RWPE2 (cell line): Measurements from ENCODE around the gene DIS3.
"Not testable (repeated sequence)": the region's sequence is repeated elsewhere in the genome, so short reads cannot be mapped to it uniquely, and the experiment has no call there.

Experiments
- ATAC-seq: fragments of 200-7000 bp; cut with Tn5 transposase; 3 replicates; pipeline ENCODE4 v1.9.1; 2021; ENCODE audit warnings: low read depth
- DNase-seq: peaks from one replicate; pipeline ENCODE4 v3.0.0-alpha.2; 2020; ENCODE audit warnings: low spot score
- H3K27ac ChIP-seq: fragments of 450-650 bp; 2 replicates; pipeline ENCODE4 v1.5.1; 2017; ENCODE audit warnings: mild to moderate bottlenecking; ENCODE audit not compliant: poor library complexity, severe bottlenecking
- H3K27me3 ChIP-seq: fragments of 250-450 bp; sonication (Bioruptor Pico); 2 replicates; pipeline ENCODE4 v1.5.1; 2021; ENCODE audit warnings: mild to moderate bottlenecking, moderate library complexity; ENCODE audit not compliant: insufficient read depth, poor library complexity, severe bottlenecking
- H3K36me3 ChIP-seq: fragments of 250-450 bp; sonication (Bioruptor Pico); 2 replicates; pipeline ENCODE4 v1.5.1; 2020; ENCODE audit warnings: low read depth, mild to moderate bottlenecking, moderate library complexity
- H3K4me1 ChIP-seq: fragments of 250-450 bp; sonication (Bioruptor Pico); 2 replicates; pipeline ENCODE4 v1.5.1; 2021; ENCODE audit warnings: mild to moderate bottlenecking, moderate library complexity; ENCODE audit not compliant: insufficient read depth, poor library complexity, severe bottlenecking
- H3K4me3 ChIP-seq: fragments of 250-450 bp; sonication (Bioruptor Pico); 2 replicates; pipeline ENCODE4 v1.5.1; 2021; ENCODE audit warnings: mild to moderate bottlenecking, moderate library complexity; ENCODE audit not compliant: severe bottlenecking
- H3K9me3 ChIP-seq: fragments of 250-450 bp; sonication (Bioruptor Pico); 2 replicates; pipeline ENCODE4 v1.5.1; 2021; ENCODE audit warnings: mild to moderate bottlenecking, moderate library complexity; ENCODE audit not compliant: severe bottlenecking
- TF ChIP-seq, protein P1 (sequence below): fragments of 450-650 bp; IDR thresholded peaks from one replicate; pipeline ENCODE4 v1.5.1; 2017; ENCODE audit warnings: mild to moderate bottlenecking, moderate library complexity; ENCODE audit not compliant: poor library complexity, severe bottlenecking

DIS3 gene

DNA sequence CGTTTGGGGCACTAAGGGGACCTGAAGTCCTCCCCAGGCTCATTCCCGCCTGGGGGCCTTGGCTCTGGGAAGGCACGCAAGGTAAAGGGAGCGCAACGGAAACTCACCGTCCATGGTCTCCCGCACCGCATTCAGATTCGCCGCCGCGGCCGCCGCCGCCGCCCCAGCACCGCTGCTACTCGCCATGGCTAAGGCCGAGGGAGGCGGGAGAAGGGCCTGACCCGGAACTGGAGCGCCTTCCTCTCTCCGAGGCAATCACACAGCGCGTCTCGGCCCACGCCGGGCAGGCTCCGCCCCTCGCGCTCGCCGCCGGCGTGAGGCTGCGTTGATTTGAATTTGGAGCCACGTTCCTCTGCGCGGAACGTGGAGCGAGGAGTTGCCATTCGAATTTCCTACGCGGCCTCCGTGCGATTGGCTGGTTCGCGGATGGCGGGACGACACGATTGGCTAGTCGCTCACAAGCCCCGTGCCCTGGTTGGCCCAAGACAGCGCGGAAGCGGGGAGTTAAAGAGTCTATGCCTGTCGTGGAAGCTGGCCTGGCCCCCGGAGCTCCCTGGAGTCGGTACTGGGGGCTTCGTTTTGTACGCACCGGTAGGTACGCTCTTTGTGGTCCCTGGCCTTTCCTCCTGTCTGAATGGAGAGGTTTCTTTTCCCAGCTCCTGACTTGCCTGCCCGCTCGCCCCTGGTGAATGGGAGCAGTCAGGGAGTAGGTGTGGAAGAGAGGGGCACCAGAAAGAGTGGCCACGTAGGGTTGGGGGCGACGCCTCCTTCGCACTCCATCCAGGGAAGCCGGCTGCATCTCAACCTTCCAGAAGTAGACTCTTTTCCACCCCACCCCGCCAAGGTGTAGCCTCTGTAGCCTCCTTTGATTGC, 54.0 kb downstream of the DIS3 start, which contains the start of the genes BORA and MZT1:
TSS of gene BORA (plus strand) at position 507 of the 873 bp plus-strand sequence. CDS start 1,018 bp downstream, outside the sequence.
TSS of gene MZT1 (minus strand) at position 213 of the 873 bp plus-strand sequence. CDS start at position 186, 27 bp downstream.
- peak; percentile 96 for DNase-seq
- TF ChIP-seq, protein P1, sequence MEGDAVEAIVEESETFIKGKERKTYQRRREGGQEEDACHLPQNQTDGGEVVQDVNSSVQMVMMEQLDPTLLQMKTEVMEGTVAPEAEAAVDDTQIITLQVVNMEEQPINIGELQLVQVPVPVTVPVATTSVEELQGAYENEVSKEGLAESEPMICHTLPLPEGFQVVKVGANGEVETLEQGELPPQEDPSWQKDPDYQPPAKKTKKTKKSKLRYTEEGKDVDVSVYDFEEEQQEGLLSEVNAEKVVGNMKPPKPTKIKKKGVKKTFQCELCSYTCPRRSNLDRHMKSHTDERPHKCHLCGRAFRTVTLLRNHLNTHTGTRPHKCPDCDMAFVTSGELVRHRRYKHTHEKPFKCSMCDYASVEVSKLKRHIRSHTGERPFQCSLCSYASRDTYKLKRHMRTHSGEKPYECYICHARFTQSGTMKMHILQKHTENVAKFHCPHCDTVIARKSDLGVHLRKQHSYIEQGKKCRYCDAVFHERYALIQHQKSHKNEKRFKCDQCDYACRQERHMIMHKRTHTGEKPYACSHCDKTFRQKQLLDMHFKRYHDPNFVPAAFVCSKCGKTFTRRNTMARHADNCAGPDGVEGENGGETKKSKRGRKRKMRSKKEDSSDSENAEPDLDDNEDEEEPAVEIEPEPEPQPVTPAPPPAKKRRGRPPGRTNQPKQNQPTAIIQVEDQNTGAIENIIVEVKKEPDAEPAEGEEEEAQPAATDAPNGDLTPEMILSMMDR, result no peak
- peak; percentile 95 for ATAC-seq
- H3K4me3 ChIP-seq, result peak within 1 kb of the TSS; percentile 58
- peaks cover 56% of the 10 kb centered on the region for H3K36me3 ChIP-seq
- H3K9me3 ChIP-seq, result no peaks in the 10 kb centered on the region
- peak within 1 kb of the TSS; percentile 16 for H3K27ac ChIP-seq
- peaks cover 16% of the 10 kb centered on the region for H3K4me1 ChIP-seq
- H3K27me3 ChIP-seq, result no peaks in the 10 kb centered on the region

DNA sequence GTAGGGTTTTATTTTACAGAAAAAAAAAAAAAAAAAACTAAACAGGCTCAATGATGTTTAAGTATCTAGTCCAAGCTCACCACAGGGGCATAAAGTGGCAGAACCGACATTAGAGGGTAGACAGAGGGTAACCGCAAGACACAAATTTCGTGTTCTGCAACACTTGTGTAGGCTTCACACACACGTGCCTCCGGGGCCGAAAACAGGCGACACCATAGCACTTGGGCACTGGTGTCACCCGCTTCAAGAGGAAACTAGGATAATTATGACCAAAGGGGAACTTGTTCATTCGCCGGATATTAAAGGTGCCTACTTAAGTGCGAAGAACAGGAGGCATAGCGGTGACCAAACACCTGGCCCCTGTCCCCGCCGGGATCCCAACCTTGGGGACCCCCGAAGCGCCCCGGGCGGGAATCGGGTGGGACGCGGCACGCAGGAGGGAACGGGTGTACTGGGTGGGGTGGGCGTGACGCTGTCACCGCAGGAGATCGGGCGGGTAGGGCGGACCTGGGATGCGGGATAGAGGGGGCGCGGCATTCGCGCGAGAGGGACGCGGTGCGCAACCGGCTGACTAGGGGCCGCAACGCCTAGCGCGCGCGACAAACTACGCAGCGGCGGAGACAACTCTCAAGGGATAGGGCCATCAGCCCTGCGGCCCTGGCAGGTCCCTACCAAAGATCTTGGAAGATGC, 54.8 kb downstream of the DIS3 start:
- DNase-seq (no peak), ATAC-seq (peak; percentile 33)
- H3K9me3 ChIP-seq, result no peaks in the 10 kb centered on the region
- TF ChIP-seq, protein P1, result no peak
- peak overlapping the region; percentile 16 for H3K27ac ChIP-seq
- peak overlapping the region; percentile 58 for H3K4me3 ChIP-seq
- peaks cover 48% of the 10 kb centered on the region for H3K36me3 ChIP-seq
- peaks cover 16% of the 10 kb centered on the region for H3K4me1 ChIP-seq
- no peaks in the 10 kb centered on the region for H3K27me3 ChIP-seq

DNA sequence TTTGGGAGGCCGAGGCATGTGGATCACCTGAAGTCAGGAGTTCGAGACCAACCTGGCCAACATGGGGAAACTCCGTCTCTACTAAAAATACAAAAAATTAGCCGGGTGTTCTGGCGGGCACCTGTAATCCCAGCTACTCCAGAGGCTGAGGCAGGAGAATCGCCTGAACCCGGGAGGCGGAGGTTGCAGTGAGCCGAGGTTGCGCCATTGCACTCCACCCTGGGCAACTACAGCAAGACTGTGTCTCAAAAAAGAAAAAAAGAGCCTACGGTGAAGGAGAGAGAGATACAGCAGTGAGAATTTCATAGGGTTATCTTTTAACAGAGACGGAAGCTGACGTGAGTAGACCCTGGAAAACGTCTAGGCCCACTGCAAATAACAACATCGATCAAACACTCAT, 55.5 kb downstream of the DIS3 start:
- peaks cover 41% of the 10 kb centered on the region for H3K36me3 ChIP-seq
- not testable (repeated sequence) for DNase-seq, ATAC-seq, H3K27ac ChIP-seq, H3K9me3 ChIP-seq, H3K27me3 ChIP-seq
- peak overlapping the region; percentile 58 for H3K4me3 ChIP-seq
- H3K4me1 ChIP-seq, result peaks cover 16% of the 10 kb centered on the region

DNA sequence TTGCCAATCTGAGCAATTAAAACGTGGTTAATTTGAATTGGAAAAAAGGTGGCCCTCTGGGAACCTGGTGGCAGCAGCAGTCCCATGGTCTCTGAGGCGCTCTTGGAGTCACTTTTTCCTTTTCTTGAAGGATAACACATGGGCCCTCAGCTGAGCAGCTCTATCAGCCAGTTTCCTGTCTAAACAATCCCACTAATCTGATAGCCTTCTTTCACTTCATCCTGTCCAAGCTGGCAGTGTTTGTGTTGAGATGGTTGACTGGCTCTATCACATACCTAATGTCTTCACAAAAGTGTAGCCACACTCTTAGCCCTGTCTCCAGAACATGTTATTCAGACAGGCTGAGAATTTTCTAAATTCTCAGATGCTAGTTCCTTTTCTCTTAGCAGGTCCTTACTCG, 64.9 kb downstream of the DIS3 start:
- no peak overlapping the region for H3K4me3 ChIP-seq
- H3K27ac ChIP-seq, result no peak overlapping the region
- H3K36me3 ChIP-seq, result peaks cover 55% of the 10 kb centered on the region
- H3K4me1 ChIP-seq, result no peaks in the 10 kb centered on the region
- ATAC-seq, result no peak
- TF ChIP-seq, protein P1, result no peak
- no peaks in the 10 kb centered on the region for H3K9me3 ChIP-seq
- DNase-seq, result no peak
- no peaks in the 10 kb centered on the region for H3K27me3 ChIP-seq
